Tibial nerve (tissue), 4 donors: ENCODE data around the gene MBOAT7.

ENCODE experiments used
- CTCF ChIP-seq, 5 experiments: fragments of 200-600 bp in 3 of 5; fragments of 450-650 bp in 2 of 5; sonication (generic) in 3 of 5; IDR thresholded peaks; one replicate each; pipeline ENCODE4 v1.5.1; 2016 to 2019; ENCODE audit warnings: antibody characterized with exemption in 5 of 5, mild to moderate bottlenecking in 3 of 5, moderate library complexity in 2 of 5
- EP300 ChIP-seq, 2 donors: sonication (generic); formaldehyde crosslinking; IDR thresholded peaks; one replicate each; pipeline ENCODE4 v1.6.1; 2017; ENCODE audit warnings: antibody characterized with exemption in 2 of 2, mild to moderate bottlenecking in 1 of 2
- POLR2A ChIP-seq, 2 donors: fragments of 450-650 bp; IDR thresholded peaks; one replicate each; pipeline ENCODE4 v1.6.1; 2017; ENCODE audit warnings: antibody characterized with exemption in 2 of 2, mild to moderate bottlenecking in 2 of 2, moderate library complexity in 2 of 2

- TF ChIP-seq CTCF (IDR thresholded peaks at IDR 0.05) (no peak), EP300 (IDR thresholded peaks at IDR 0.05) (no peak), POLR2A (IDR thresholded peaks at IDR 0.05) (no peak)
Measured at GRCh38 chr19:54136086-54136863, 53.1 kb downstream of the MBOAT7 start.
